GM18858 (cell line): ENCODE data around the gene SLITRK2.

Experiments used
- ATAC-seq: cut with Tn5 transposase; IDR thresholded peaks from one replicate; pipeline ENCODE4 v1.9.1; 2021; ENCODE audit not compliant: unreplicated experiment

Gene SLITRK2

GRCh38 chrX:145817331-145818185, at the start of gene SLITRK2:
Gene SLITRK2 (plus strand): TSS chrX:145817829. CDS start chrX:145822426, 4,597 bp downstream.
- ATAC-seq: no peak

- ATAC-seq: no peak
These were observed 44.6 kb upstream of the SLITRK2 start for GRCh38 chrX:145773006-145773405.

- ATAC-seq: no peak
These were observed 25.3 kb upstream of the SLITRK2 start for GRCh38 chrX:145792281-145792680.

GRCh38 chrX:145803508-145803907, 14.1 kb upstream of the SLITRK2 start:
- no peak for ATAC-seq

GRCh38 chrX:145813081-145813480, 4.5 kb upstream of the SLITRK2 start:
- ATAC-seq: no peak

GRCh38 chrX:145816601-145817315, 871 bp upstream of the SLITRK2 start:
- no peak for ATAC-seq

GRCh38 chrX:145818186-145819113, 821 bp downstream of the SLITRK2 start:
- ATAC-seq: no peak

- ATAC-seq: no peak
These were observed 3.2 kb downstream of the SLITRK2 start for GRCh38 chrX:145820825-145821224.

GRCh38 chrX:145821291-145821897, 3.8 kb downstream of the SLITRK2 start:
- ATAC-seq: no peak

GRCh38 chrX:145821898-145822571, 4.4 kb downstream of the SLITRK2 start:
- ATAC-seq: no peak

GRCh38 chrX:145823132-145823531, 5.5 kb downstream of the SLITRK2 start:
- ATAC-seq: no peak

- ATAC-seq: no peak
These were observed 8.3 kb downstream of the SLITRK2 start for GRCh38 chrX:145825896-145826295.

GRCh38 chrX:145826466-145826865, 8.8 kb downstream of the SLITRK2 start:
- ATAC-seq: no peak

GRCh38 chrX:145832796-145833195, 15.2 kb downstream of the SLITRK2 start:
- no peak for ATAC-seq

GRCh38 chrX:145840531-145840930, 22.9 kb downstream of the SLITRK2 start:
- no peak for ATAC-seq

GRCh38 chrX:145843146-145843904, 25.7 kb downstream of the SLITRK2 start:
- ATAC-seq: no peak

GRCh38 chrX:145844886-145845285, 27.3 kb downstream of the SLITRK2 start:
- no peak for ATAC-seq

GRCh38 chrX:145848448-145848847, 30.8 kb downstream of the SLITRK2 start:
- ATAC-seq: no peak

- no peak for ATAC-seq
These were observed 31.2 kb downstream of the SLITRK2 start for GRCh38 chrX:145848857-145849256.
